Calu3 (cell line): ENCODE results near the gene SCN2B. TPM values are rescaled to one million over a fixed set of nuclear protein-coding genes. Genes with fewer than 3 reads are reported as not detected.
A peak's percentile ranks its signal among the peaks of the same experiment; 100 is the strongest.

Experiments used
- BruUV-seq: library from RNA; stranded (reverse); fragments of 400-500 nt; replicated peaks from 2 replicates; lab custom pipeline; 2021; lab: Mats Ljungman, UMichigan
- CTCF ChIA-PET: fragments of 300-600 bp; sonication (Branson Sonifier 250); formaldehyde crosslinking; loops from one replicate; lab custom pipeline; 2022; ENCODE audit warnings: antibody characterized with exemption; lab: Charles Lee
- DNase-seq: peaks from one replicate; pipeline ENCODE4 v3.0.0; 2022
- H3K27ac Mint-ChIP-seq: one replicate; pipeline ENCODE4 v1.8.0; 2022; ENCODE audit warnings: mixed read lengths; ENCODE audit not compliant: unreplicated experiment
- H3K27me3 Mint-ChIP-seq: one replicate; pipeline ENCODE4 v1.8.0; 2022; ENCODE audit warnings: mixed read lengths; ENCODE audit not compliant: unreplicated experiment
- H3K36me3 Mint-ChIP-seq: one replicate; pipeline ENCODE4 v1.8.0; 2022; ENCODE audit warnings: mild to moderate bottlenecking, moderate library complexity, mixed read lengths; ENCODE audit not compliant: insufficient read depth, unreplicated experiment
- H3K4me1 Mint-ChIP-seq: one replicate; pipeline ENCODE4 v1.8.0; 2022; ENCODE audit warnings: mild to moderate bottlenecking, low read depth, mixed read lengths; ENCODE audit not compliant: unreplicated experiment
- H3K4me3 Mint-ChIP-seq: one replicate; pipeline ENCODE4 v1.8.0; 2022; ENCODE audit warnings: mild to moderate bottlenecking, low read depth, moderate library complexity, mixed read lengths; ENCODE audit not compliant: unreplicated experiment
- H3K9me3 Mint-ChIP-seq: one replicate; pipeline ENCODE4 v1.8.0; 2022; ENCODE audit warnings: low read depth, mixed read lengths; ENCODE audit not compliant: unreplicated experiment
- intact Hi-C: fragments of 100-400 bp; cut with micrococcal nuclease; formaldehyde crosslinking; loops from one replicate; pipeline ENCODE4 v1.10.0; 2022; ENCODE audit not compliant: unreplicated experiment
- total RNA-seq: library from RNA; stranded (reverse); gene quantifications from 2 replicates; pipeline ENCODE4 v1.2.3, GENCODE V29; 2022
- TF ChIP-seq, protein P1 (sequence below): fragments of 200-600 bp; IDR thresholded peaks from one replicate; pipeline ENCODE4 v1.8.0; 2022; ENCODE audit warnings: antibody characterized with exemption; ENCODE audit not compliant: unreplicated experiment

Gene SCN2B
- total RNA-seq, 1 experiment from 2014 or later: not detected

DNA sequence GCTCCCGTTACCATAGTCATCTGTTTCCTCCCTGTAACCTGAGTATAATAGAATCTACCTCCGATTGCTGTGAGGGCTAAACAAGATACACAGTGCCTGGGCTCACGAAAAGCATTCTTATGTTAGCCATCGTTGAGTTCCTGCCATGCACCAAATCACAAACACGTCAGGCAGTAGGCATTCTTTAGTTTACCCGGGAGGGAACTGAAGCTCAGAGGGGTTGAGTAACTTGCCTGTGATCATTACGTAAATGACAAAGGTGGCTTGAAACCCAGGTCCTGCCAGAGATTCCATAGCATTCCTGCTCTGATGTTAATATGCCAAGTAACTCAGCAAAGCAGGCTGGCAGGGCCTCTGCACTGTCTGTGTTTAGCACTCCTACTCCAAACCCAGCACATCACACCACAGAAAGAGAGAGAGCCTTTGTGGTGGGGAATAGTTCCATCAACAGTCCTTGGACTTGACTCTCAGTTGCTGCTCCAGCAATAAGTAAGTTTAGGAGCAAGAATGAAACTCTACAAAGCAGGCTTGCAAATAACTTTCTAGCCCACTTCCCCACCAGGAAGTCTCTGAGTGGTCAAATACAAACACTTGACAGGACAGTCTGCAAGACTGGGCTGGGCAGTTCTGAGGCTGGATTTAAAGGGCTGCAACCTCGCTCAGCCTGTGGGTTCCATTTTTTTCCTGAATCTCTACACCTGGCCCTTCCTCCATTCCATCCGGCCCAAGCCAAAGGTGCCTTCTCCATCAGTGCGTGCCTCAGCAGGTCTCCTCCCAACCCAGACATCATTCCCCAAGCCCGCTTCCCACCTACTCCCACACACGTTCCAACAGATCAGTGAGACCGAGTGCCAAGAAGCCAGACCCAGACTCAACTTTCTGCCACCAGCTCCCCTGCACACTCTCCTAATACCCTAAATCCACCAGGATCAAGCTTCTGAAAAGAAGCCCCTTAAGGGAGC, 1.1 kb downstream of the SCN2B start:
- intact Hi-C loops: no loop called here
- Mint-ChIP-seq H3K9me3 (no peaks in the 10 kb centered on the region), H3K4me1 (peaks cover 18% of the 10 kb centered on the region), H3K4me3 (no peak overlapping the region), H3K27me3 (peaks cover 22% of the 10 kb centered on the region), H3K27ac (no peak overlapping the region), H3K36me3 (no peaks in the 10 kb centered on the region)
- DNase-seq: no peak
- TF ChIP-seq, protein P1, sequence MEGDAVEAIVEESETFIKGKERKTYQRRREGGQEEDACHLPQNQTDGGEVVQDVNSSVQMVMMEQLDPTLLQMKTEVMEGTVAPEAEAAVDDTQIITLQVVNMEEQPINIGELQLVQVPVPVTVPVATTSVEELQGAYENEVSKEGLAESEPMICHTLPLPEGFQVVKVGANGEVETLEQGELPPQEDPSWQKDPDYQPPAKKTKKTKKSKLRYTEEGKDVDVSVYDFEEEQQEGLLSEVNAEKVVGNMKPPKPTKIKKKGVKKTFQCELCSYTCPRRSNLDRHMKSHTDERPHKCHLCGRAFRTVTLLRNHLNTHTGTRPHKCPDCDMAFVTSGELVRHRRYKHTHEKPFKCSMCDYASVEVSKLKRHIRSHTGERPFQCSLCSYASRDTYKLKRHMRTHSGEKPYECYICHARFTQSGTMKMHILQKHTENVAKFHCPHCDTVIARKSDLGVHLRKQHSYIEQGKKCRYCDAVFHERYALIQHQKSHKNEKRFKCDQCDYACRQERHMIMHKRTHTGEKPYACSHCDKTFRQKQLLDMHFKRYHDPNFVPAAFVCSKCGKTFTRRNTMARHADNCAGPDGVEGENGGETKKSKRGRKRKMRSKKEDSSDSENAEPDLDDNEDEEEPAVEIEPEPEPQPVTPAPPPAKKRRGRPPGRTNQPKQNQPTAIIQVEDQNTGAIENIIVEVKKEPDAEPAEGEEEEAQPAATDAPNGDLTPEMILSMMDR: no peak
- no TSS peak for BruUV-seq
- CTCF ChIA-PET: interaction anchor here (0.6 to 1.2 kb wide), 3 partner anchors 12 to 114 kb away, joined by 3 read pairs; no protein-coding TSS in a partner anchor

- no peak for DNase-seq
- H3K27ac Mint-ChIP-seq: no peak overlapping the region
- H3K9me3 Mint-ChIP-seq: no peaks in the 10 kb centered on the region
- intact Hi-C loops: no loop called here
- CTCF ChIA-PET: interaction anchor here (0.6 to 1.2 kb wide), 2 partner anchors 28 to 1256 kb away, joined by 3 read pairs; no protein-coding TSS in a partner anchor
- TF ChIP-seq, protein P1: no peak
- no peaks in the 10 kb centered on the region for H3K36me3 Mint-ChIP-seq
- no TSS peak for BruUV-seq
- peaks cover 35% of the 10 kb centered on the region for H3K27me3 Mint-ChIP-seq
- no peak overlapping the region for H3K4me3 Mint-ChIP-seq
- H3K4me1 Mint-ChIP-seq: peaks cover 18% of the 10 kb centered on the region
Observed at GRCh38 chr11:118174006-118174567, 2.4 kb downstream of the SCN2B start.

DNA sequence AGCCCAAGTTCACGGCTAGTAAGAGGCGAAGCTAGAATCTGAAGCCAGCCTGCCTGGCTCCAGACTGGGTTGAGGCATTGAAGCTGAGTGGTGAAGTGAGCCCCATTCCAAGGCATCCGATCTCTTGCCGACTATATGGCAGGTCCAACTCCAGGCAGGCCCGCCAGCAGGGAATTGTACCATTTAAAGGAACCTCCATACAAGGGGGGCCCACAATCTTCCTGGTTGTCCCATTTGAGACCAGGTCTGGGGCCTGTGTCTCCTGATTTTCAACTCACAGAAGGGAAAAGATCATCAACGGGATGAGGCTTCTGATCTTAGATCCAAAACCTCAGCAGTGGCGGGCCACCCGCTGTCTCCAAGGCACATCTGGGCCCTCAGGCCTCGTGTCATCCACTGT, 4.1 kb downstream of the SCN2B start:
- no TSS peak for BruUV-seq
- TF ChIP-seq, protein P1: no peak
- no peaks in the 10 kb centered on the region for H3K9me3 Mint-ChIP-seq
- intact Hi-C loops: no loop called here
- peaks cover 48% of the 10 kb centered on the region for H3K27me3 Mint-ChIP-seq
- peaks cover 18% of the 10 kb centered on the region for H3K4me1 Mint-ChIP-seq
- DNase-seq: no peak
- no peaks in the 10 kb centered on the region for H3K36me3 Mint-ChIP-seq
- no peak overlapping the region for H3K27ac Mint-ChIP-seq
- H3K4me3 Mint-ChIP-seq: no peak overlapping the region
- CTCF ChIA-PET: interaction anchor here (0.6 to 1.9 kb wide), 6 partner anchors 8 to 664 kb away, joined by 3 to 14 read pairs (median 3); partner anchors contain the start of gene MPZL3

DNA sequence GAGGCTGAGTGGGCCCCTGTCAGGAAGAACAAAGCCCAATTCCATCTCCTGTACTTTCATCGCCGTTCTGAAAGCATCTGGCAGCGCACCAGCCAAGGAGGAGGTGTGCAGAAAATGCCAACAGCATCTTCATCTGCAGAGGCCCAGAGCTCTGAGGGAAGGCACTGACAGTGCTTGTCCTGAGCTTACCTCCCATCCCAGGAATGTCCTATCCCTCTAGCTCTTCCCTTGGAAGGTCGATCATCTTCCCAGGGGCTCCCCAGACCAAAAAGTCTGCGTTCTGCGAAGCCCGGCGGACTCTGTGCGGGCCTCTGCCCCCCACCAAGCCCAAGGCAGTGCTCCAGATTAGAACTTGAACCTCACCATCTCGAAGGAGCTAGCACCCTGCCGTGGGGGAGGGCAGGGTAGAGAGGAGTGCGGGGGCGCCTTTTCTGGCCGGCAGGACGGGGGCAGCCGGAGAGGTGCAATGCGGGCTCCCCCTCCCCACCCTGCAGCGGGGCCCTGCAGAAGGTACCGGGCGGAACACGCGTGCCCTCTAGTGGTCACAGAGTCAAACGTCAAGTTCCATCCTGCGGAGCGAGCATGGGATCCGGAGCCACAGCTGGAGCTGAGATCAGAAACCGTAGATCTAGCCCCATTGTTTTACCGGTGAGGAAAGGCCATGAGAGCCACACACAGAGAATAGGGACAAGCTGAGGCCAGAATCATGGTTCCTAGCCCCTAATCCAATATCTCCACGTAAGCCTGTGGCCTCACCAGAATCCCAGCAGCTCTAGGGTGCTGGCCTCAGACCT, 5.0 kb downstream of the SCN2B start:
- BruUV-seq: no TSS peak
- no peaks in the 10 kb centered on the region for H3K9me3 Mint-ChIP-seq
- peaks cover 48% of the 10 kb centered on the region for H3K27me3 Mint-ChIP-seq
- H3K4me1 Mint-ChIP-seq: peaks cover 18% of the 10 kb centered on the region
- intact Hi-C loops: loop anchor here (1.0 kb wide), 1 partner anchor 26 kb away; no protein-coding TSS in a partner anchor
- TF ChIP-seq, protein P1: peak; percentile 69
- CTCF ChIA-PET: interaction anchor here (0.6 to 1.9 kb wide), 7 partner anchors 9 to 663 kb away, joined by 3 to 14 read pairs (median 3); partner anchors contain the start of gene MPZL3
- DNase-seq: peak; percentile 67
- no peak overlapping the region for H3K27ac Mint-ChIP-seq
- H3K36me3 Mint-ChIP-seq: no peaks in the 10 kb centered on the region
- no peak overlapping the region for H3K4me3 Mint-ChIP-seq
